Liver (tissue), 3 donors: ENCODE results near the gene PNLIPRP1.

Source experiments
- FOXA1 ChIP-seq: IDR thresholded peaks from 2 replicates; pipeline ENCODE4 v1.6.1; 2016; ENCODE audit warnings: antibody characterized with exemption
- RAD21 ChIP-seq, 2 donors: IDR thresholded peaks; 2 replicates each; pipeline ENCODE4 v1.6.1; 2016; ENCODE audit warnings: antibody characterized with exemption in 2 of 2, mild to moderate bottlenecking in 2 of 2
- RXRA ChIP-seq, 2 donors: IDR thresholded peaks; 2 replicates each; pipeline ENCODE4 v1.6.1; 2017 to 2018; ENCODE audit warnings: antibody characterized with exemption in 2 of 2, mild to moderate bottlenecking in 1 of 2
- SP1 ChIP-seq: IDR thresholded peaks from 2 replicates; pipeline ENCODE4 v1.6.1; 2018; ENCODE audit warnings: antibody characterized with exemption, mild to moderate bottlenecking
- TAF1 ChIP-seq: conservative IDR thresholded peaks from 2 replicates; pipeline ENCODE4 v1.6.1; 2016; ENCODE audit warnings: antibody characterized with exemption, mild to moderate bottlenecking
- YY1 ChIP-seq: IDR thresholded peaks from 2 replicates; pipeline ENCODE4 v1.6.1; 2016; ENCODE audit warnings: antibody characterized with exemption, mild to moderate bottlenecking
- ZBTB33 ChIP-seq: IDR thresholded peaks from 2 replicates; pipeline ENCODE4 v1.6.1; 2016; ENCODE audit warnings: antibody characterized with exemption
- TF ChIP-seq, protein P1 (sequence below): fragments of 150-350 bp; IDR thresholded peaks from 2 replicates; pipeline ENCODE4 v1.5.1; 2017; ENCODE audit warnings: improper control_type of control experiment, low read depth, low read length; ENCODE audit not compliant: missing input control
- TF ChIP-seq, protein P2 (sequence below): IDR thresholded peaks from 2 replicates; pipeline ENCODE4 v1.6.1; 2016; ENCODE audit warnings: antibody characterized with exemption
- donor health status: healthy.
- donor health status: healthy.

DNA sequence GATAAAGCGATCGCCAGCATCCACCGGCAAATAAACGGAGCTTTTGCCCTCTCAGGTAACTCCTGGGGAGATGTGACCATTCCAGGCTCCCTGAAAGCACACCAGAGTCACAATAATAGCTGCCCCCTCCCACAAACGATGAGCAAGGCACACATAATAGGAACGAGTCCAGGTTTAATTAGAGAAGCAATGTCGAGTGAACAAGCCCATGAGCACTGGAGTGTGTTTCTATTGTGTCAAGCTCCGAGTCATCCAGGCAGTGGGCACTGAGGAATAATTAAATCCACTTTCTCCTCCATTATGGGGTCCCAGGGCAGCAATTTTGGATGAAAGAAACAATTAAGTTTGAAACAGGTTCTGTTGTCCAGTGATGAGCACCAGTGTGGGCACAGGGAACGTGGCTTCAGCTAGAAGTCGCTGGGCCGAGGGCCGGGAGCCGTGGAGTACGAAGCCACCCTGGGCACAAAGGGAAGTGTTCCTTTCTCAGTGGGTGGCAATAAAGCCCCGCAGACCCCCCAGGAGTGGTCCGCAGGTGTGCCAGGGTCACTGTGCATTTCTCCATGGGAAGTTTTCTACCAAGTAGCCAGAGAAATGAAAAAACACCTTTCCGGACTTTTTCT lies 41.9 kb downstream of the PNLIPRP1 start:
- TF ChIP-seq RAD21 (IDR thresholded peaks at IDR 0.05) (no peak), FOXA1 (no peak), RXRA (IDR thresholded peaks at IDR 0.05) (no peak), ZBTB33 (no peak), YY1 (no peak), SP1 (no peak), TAF1 (no peak)
- TF ChIP-seq, protein P1, sequence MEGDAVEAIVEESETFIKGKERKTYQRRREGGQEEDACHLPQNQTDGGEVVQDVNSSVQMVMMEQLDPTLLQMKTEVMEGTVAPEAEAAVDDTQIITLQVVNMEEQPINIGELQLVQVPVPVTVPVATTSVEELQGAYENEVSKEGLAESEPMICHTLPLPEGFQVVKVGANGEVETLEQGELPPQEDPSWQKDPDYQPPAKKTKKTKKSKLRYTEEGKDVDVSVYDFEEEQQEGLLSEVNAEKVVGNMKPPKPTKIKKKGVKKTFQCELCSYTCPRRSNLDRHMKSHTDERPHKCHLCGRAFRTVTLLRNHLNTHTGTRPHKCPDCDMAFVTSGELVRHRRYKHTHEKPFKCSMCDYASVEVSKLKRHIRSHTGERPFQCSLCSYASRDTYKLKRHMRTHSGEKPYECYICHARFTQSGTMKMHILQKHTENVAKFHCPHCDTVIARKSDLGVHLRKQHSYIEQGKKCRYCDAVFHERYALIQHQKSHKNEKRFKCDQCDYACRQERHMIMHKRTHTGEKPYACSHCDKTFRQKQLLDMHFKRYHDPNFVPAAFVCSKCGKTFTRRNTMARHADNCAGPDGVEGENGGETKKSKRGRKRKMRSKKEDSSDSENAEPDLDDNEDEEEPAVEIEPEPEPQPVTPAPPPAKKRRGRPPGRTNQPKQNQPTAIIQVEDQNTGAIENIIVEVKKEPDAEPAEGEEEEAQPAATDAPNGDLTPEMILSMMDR = no peak
- TF ChIP-seq, protein P2, sequence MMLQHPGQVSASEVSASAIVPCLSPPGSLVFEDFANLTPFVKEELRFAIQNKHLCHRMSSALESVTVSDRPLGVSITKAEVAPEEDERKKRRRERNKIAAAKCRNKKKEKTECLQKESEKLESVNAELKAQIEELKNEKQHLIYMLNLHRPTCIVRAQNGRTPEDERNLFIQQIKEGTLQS = no peak
